Activated T-cell treated with anti-CD3 and anti-CD28 coated beads for 4 hours (primary cell): Measurements from ENCODE around the gene MAN2A1.
A peak's percentile ranks its signal among the peaks of the same experiment; 100 is the strongest.

Experiments used
- DNase-seq: peaks from one replicate; pipeline ENCODE4 v3.0.0-alpha.2; 2020

The MAN2A1 gene

GRCh38 chr5:109682383-109682782 lies 7.3 kb upstream of the MAN2A1 start:
- no peak for DNase-seq

- DNase-seq = no peak
These were observed 3.8 kb upstream of the MAN2A1 start for GRCh38 chr5:109685916-109686315.

GRCh38 chr5:109688630-109688969 lies 1.1 kb upstream of the MAN2A1 start:
- DNase-seq = no peak

GRCh38 chr5:109688970-109689739 lies 572 bp upstream of the MAN2A1 start:
- peak; percentile 49 for DNase-seq

- peak; percentile 14 for DNase-seq
These were observed 681 bp downstream of the MAN2A1 start for GRCh38 chr5:109690242-109690974.

GRCh38 chr5:109690975-109691574 lies 1.3 kb downstream of the MAN2A1 start:
- DNase-seq = peak; percentile 24

- DNase-seq = no peak
These were observed 2.3 kb downstream of the MAN2A1 start for GRCh38 chr5:109691996-109692395.

- DNase-seq = no peak
These were observed 3.1 kb downstream of the MAN2A1 start for GRCh38 chr5:109692852-109693251.

- no peak for DNase-seq
These were observed 4.0 kb downstream of the MAN2A1 start for GRCh38 chr5:109693535-109694400.

- no peak for DNase-seq
These were observed 4.7 kb downstream of the MAN2A1 start for GRCh38 chr5:109694451-109694891.

GRCh38 chr5:109695005-109695926 lies 5.5 kb downstream of the MAN2A1 start:
- DNase-seq = no peak

- DNase-seq = no peak
These were observed 7.6 kb downstream of the MAN2A1 start for GRCh38 chr5:109697339-109697738.

- DNase-seq = no peak
These were observed 10.9 kb downstream of the MAN2A1 start for GRCh38 chr5:109700516-109701153.

GRCh38 chr5:109701252-109701651 lies 11.5 kb downstream of the MAN2A1 start:
- DNase-seq = no peak

GRCh38 chr5:109701792-109702191 lies 12.1 kb downstream of the MAN2A1 start:
- DNase-seq = no peak

GRCh38 chr5:109703166-109703565 lies 13.4 kb downstream of the MAN2A1 start:
- no peak for DNase-seq

GRCh38 chr5:109703829-109704228 lies 14.1 kb downstream of the MAN2A1 start:
- no peak for DNase-seq

- DNase-seq = no peak
These were observed 14.7 kb downstream of the MAN2A1 start for GRCh38 chr5:109704282-109704952.

- DNase-seq = no peak
These were observed 15.9 kb downstream of the MAN2A1 start for GRCh38 chr5:109705596-109705995.

- DNase-seq = no peak
These were observed 16.4 kb downstream of the MAN2A1 start for GRCh38 chr5:109706095-109706494.

- no peak for DNase-seq
These were observed 17.8 kb downstream of the MAN2A1 start for GRCh38 chr5:109707531-109707930.
